Stimulated activated CD8-positive, alpha-beta memory T cell treated with anti-CD3 and anti-CD28 coated beads, Interleukin-15, amount 100 ng/mL, for 1 hour (primary cell): ENCODE results near the gene GSK3B.

Experiments
- DNase-seq: peaks from one replicate; pipeline ENCODE4 v3.0.0-alpha.2; 2020; ENCODE audit warnings: low read depth

The GSK3B gene

GRCh38 chr3:119883461-119884160 is 210.6 kb downstream of the GSK3B start:
- no peak for DNase-seq

DNA sequence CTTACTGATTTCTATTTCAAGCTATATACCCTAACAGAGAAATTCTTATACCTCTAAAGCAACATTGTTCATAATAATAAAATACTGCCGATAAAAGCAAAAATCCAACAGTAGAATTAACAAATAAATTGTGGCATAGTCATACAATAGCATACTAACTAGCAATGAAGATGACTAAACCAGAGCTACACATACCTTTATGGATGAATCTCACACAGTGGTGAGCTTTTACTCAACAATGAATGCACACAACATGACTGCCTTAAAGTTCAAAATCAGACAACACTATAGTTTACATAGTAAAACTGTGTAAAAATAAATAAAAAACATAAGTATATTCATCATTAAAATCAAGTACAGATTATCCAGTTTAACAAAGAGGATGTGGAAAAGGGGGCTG is 213.3 kb downstream of the GSK3B start:
- no peak for DNase-seq

- no peak for DNase-seq
These were observed 220.6 kb downstream of the GSK3B start for GRCh38 chr3:119873646-119874045.

DNA sequence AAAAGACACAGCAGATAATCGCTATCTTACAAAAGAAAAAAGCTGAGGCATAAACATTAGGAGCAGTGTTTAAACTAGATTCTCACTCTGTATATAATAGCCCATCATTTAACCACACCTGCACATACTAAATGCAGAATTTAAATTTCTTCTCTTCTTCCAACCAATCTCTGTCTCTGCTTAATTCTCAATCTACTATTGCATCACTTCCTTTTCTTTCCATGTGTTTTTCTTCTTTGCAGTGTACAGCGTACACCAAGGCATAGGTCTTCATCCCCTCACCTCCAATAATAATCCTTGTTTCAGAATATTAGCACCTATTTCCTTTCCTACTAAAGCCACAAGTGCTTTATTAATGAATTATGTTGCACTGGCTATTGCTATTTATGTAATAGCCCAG is 221.5 kb downstream of the GSK3B start:
- no peak for DNase-seq

GRCh38 chr3:119871571-119871970 is 222.7 kb downstream of the GSK3B start:
- DNase-seq: no peak

GRCh38 chr3:119870512-119870911 is 223.7 kb downstream of the GSK3B start:
- no peak for DNase-seq

GRCh38 chr3:119864476-119864875 is 229.8 kb downstream of the GSK3B start:
- DNase-seq: no peak

GRCh38 chr3:119862616-119863015 is 231.6 kb downstream of the GSK3B start:
- DNase-seq: no peak

- no peak for DNase-seq
These were observed 232.6 kb downstream of the GSK3B start for GRCh38 chr3:119861681-119862080.

- no peak for DNase-seq
These were observed 234.5 kb downstream of the GSK3B start for GRCh38 chr3:119859728-119860127.

GRCh38 chr3:119858957-119859356 is 235.3 kb downstream of the GSK3B start:
- DNase-seq: no peak

- no peak for DNase-seq
These were observed 237.6 kb downstream of the GSK3B start for GRCh38 chr3:119856695-119857094.

DNA sequence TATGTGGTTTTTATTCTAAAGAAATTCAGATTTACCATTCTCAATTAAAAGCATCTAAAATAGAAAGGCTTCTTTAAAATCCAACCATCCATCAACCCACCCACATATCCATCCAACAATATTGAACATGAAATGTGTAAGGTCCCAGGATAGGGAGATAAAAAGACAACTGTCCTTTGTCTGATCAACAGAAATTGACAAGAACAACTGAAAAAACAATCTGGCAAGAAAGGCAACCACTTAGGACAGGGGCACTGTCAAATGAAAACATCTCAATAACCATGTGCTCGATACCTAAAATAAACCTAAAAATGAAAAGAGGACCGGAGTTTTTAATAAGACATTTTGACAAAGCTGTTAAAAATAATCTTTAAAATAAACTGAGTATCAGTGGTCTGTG is 245.1 kb downstream of the GSK3B start:
- DNase-seq: no peak

- no peak for DNase-seq
These were observed 252.3 kb downstream of the GSK3B start for GRCh38 chr3:119841808-119842471.

DNA sequence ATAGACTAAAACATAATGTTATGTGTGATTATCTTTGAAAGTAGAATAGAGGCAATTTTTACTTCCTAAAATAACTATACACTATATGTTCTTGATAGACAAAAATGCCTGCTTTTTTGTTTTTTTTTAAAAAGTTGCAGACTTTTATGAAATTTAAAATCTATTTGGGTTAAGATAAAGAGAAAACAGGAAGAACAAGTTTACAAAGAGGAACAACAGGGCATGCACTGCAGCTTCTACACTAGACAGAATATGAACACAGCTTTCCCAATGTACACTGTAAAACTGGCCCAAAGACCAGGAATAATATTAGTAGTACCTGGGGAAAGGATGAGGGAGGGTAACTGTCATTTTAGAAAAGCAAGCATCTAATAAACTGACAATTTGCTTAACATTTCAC is 258.7 kb downstream of the GSK3B start:
- DNase-seq: no peak

- DNase-seq: no peak
These were observed 259.4 kb downstream of the GSK3B start for GRCh38 chr3:119834754-119835370.

- DNase-seq: no peak
These were observed 262.3 kb downstream of the GSK3B start for GRCh38 chr3:119831941-119832371.

- DNase-seq: no peak
These were observed 263.2 kb downstream of the GSK3B start for GRCh38 chr3:119831022-119831421.

DNA sequence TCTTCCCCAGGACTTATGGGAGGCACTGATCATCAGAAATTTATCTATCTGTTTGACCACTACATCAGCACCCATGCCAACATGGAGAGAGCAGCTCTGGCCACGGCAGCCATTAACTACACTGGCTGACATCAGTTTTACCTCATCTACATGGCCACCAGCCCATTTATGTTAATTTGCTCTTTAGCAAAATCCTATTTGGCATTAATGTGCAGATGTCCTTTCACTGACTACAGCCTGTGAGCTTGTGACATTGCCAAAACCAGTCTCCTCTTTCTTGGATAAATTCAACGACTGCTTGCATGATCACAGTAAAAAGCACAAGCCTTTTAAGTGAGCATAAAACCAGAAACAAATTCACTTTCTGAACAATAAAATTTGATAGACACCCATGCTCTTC is 264.8 kb downstream of the GSK3B start:
- DNase-seq: no peak

DNA sequence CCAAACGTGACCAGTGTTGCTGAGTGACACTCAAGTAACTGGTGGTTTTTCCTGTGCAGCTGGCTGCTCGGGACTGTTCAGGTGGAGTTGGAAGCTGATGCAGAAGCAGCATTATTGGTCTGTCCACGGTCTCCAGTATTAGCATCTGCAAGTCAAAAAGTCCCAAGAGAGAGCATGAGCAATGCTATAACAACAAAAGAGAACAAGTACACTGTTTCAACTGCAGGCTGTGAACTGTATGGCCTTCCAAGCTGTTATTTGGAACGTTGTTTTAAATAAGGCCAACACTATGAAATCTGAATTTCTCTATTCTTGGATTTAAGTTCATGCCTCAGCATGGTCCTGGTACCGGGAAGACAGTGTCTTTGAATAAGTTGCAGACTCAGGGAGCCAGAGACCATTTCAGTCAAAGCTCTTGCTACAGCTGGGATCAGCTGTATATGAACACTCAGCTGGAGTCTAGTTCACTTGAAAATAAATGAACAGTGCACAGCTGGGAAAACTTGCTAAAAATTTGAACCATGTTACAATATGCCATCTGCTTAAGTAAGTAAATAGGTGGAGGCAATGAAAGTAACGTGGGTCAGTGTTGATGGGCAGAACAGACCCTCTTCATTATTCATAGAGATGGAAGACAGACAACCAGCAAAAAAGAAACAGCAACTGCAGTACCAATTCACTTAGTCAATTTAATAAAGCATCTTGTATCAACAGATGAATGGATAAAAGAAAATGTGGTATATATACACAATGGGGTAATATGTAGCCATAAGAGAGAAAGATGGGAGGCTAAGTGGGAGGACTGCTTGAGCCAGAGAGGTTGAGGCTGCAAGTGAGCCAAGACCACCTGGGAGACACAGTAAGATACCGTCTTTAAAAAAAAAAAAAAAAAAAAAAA is 267.3 kb downstream of the GSK3B start:
- DNase-seq: no peak

GRCh38 chr3:119825820-119826219 is 268.4 kb downstream of the GSK3B start:
- no peak for DNase-seq

DNA sequence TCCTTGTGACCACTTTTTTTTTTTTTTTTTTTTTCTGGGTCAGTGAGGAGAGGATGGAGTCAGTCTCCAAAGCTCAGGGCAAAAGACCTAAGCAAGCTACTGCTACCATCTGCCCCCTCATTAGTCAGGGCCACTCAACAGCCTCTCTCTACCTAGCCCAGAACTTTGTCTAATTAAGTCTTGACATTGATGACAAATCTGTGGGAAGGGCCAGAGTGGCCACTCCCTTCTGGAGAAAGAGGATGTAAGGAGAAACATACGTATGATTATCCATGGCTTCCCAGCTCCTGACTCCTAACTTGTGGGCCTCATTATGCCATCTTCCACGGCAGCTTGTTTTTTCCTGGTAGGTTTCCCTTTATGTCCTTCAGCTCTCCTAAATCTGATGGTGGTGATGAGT is 274.4 kb downstream of the GSK3B start:
- DNase-seq: no peak
